Measurements from ENCODE around the gene FTSJ1. TPM values are rescaled to one million over a fixed set of nuclear protein-coding genes. Genes with fewer than 3 reads are reported as not detected.

FTSJ1 gene
- polyA plus RNA-seq, 3 donors = 36.6 to 44.3 (median 40.4) TPM

DNA sequence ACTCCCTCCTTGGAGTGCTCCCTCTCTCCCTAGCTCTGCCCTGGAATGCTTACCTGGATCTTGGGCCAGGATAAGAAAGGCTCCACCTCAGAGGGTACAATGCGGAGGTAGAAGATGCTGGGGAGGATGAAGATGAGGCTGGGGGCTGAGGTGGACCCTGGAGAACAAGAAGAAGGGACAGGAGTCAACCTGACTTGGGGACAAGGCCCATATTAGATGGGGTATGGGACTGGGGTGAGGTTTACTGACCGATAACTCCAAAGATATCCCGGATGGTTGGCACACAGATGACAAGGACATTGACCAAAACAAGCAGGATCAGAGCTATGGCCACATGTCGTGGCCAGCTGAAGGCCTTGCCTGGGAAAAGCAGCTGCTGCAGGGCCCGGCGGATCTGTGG lies 16.5 kb upstream of the FTSJ1 start:
- no peaks in the 10 kb centered on the region for H3K9me3 Mint-ChIP-seq
- no peak for DNase-seq
- Histone ChIP-seq H3K4me3 (replicated peaks in 1 of 3; ENCODE audit: low read depth in 2 of 3, low read length in 3 of 3) (no peak overlapping the region), H3K9me3 (replicated peaks in 1 of 2; ENCODE audit: control insufficient read depth in 1 of 2, insufficient read depth in 1 of 2, low read length in 2 of 2) (no peaks in the 10 kb centered on the region), H4K20me1 (ENCODE audit: insufficient read depth, low read length) (no peaks in the 10 kb centered on the region), H3K27me3 (ENCODE audit: control insufficient read depth in 2 of 2, insufficient read depth in 2 of 2, low read length in 2 of 2) (no peaks in the 10 kb centered on the region), H3K36me3 (replicated peaks in 1 of 2; ENCODE audit: control insufficient read depth in 1 of 2, insufficient read depth in 2 of 2, low read length in 2 of 2) (no peaks in the 10 kb centered on the region), H3K27ac (ENCODE audit: low read depth in 1 of 2, low read length in 2 of 2) (no peak overlapping the region), H3K9ac (ENCODE audit: insufficient read depth, low read length, poor library complexity, severe bottlenecking) (no peak overlapping the region), H2AFZ (ENCODE audit: insufficient read depth, low read depth, low read length, poor library complexity, severe bottlenecking) (no peak overlapping the region), H3K79me2 (ENCODE audit: insufficient read depth, low read length) (no peaks in the 10 kb centered on the region), H3K4me2 (replicated peaks; ENCODE audit: extremely low read depth, low read length, poor library complexity, severe bottlenecking) (no peak overlapping the region), H3K4me1 (ENCODE audit: control insufficient read depth in 1 of 2, insufficient read depth in 2 of 2, low read length in 2 of 2) (no peaks in the 10 kb centered on the region)
- intact Hi-C loops (cut with micrococcal nuclease) = no loop called here
- H3K4me3 Mint-ChIP-seq = no peak overlapping the region
- H3K36me3 Mint-ChIP-seq = peaks cover 0 to 8% of the 10 kb centered on the region in 2 donors
- TF ChIP-seq CTCF (IDR thresholded peaks at IDR 0.05) = no peak
- no peaks in the 10 kb centered on the region for H3K4me1 Mint-ChIP-seq
- 100% methylated on average over 4 of the region's 6 CpGs for WGBS (ENCODE audit: insufficient coverage)
- no peak overlapping the region for H3K27ac Mint-ChIP-seq
- H3K27me3 Mint-ChIP-seq (ENCODE audit: low read depth in 3 of 3) = peaks cover 0 to 8% (median 0%) of the 10 kb centered on the region in 3 donors

DNA sequence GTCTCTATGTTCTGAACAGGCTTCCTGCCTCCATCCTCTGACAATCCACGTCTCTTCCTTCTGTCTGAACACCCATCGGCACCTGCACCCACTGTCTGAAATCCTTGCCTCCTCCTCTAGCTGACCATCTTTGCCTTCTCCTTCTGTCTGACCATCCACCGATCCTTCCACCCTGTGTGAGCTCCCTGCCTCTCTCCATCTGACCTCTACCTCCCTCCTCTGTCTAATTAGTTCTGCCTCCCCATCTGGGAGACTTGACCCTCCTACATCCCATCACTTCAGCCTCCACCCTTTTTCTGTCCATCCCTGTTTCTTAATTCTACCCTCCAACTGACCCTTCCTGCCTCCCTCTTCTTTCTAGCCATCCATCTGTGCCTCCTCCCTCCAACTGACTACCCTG lies 16.0 kb upstream of the FTSJ1 start:
- Mint-ChIP-seq H3K36me3 (peaks cover 0 to 8% of the 10 kb centered on the region in 2 donors), H3K27ac (peak overlapping the region in 1 of 7 donors; percentile 69), H3K4me3 (no peak overlapping the region), H3K4me1 (no peaks in the 10 kb centered on the region), H3K9me3 (no peaks in the 10 kb centered on the region), H3K27me3 (ENCODE audit: low read depth in 3 of 3) (peaks cover 0 to 8% (median 0%) of the 10 kb centered on the region in 3 donors)
- Histone ChIP-seq H4K20me1 (ENCODE audit: insufficient read depth, low read length) (no peaks in the 10 kb centered on the region), H3K4me3 (replicated peaks in 1 of 3; ENCODE audit: low read depth in 2 of 3, low read length in 3 of 3) (no peak overlapping the region), H3K9ac (ENCODE audit: insufficient read depth, low read length, poor library complexity, severe bottlenecking) (no peak overlapping the region), H3K79me2 (ENCODE audit: insufficient read depth, low read length) (no peaks in the 10 kb centered on the region), H3K9me3 (replicated peaks in 1 of 2; ENCODE audit: control insufficient read depth in 1 of 2, insufficient read depth in 1 of 2, low read length in 2 of 2) (no peaks in the 10 kb centered on the region), H3K27ac (ENCODE audit: low read depth in 1 of 2, low read length in 2 of 2) (no peak overlapping the region), H3K4me2 (replicated peaks; ENCODE audit: extremely low read depth, low read length, poor library complexity, severe bottlenecking) (no peak overlapping the region), H3K27me3 (ENCODE audit: control insufficient read depth in 2 of 2, insufficient read depth in 2 of 2, low read length in 2 of 2) (no peaks in the 10 kb centered on the region), H3K36me3 (replicated peaks in 1 of 2; ENCODE audit: control insufficient read depth in 1 of 2, insufficient read depth in 2 of 2, low read length in 2 of 2) (no peaks in the 10 kb centered on the region), H3K4me1 (ENCODE audit: control insufficient read depth in 1 of 2, insufficient read depth in 2 of 2, low read length in 2 of 2) (no peaks in the 10 kb centered on the region), H2AFZ (ENCODE audit: insufficient read depth, low read depth, low read length, poor library complexity, severe bottlenecking) (no peak overlapping the region)
- no peak for DNase-seq
- intact Hi-C loops (cut with micrococcal nuclease) = no loop called here
- no peak for TF ChIP-seq CTCF (IDR thresholded peaks at IDR 0.05)
- WGBS (ENCODE audit: insufficient coverage) = 100% methylated on average over 1 of the region's 3 CpGs

Data from CD14-positive monocyte (primary cell).